ENCODE measurements around the gene NR0B2.

- TF ChIP-seq EZH2 (IDR thresholded peaks at IDR 0.05; ENCODE audit: borderline replicate concordance), result no peak
- TF ChIP-seq CTCF (IDR thresholded peaks at IDR 0.05; ENCODE audit: poor library complexity), result no peak
- TF ChIP-seq EZH2phosphoT487 (IDR thresholded peaks at IDR 0.05; ENCODE audit: low read depth, severe bottlenecking, unreplicated experiment), result no peak
These were observed 13.6 kb downstream of the NR0B2 start, which contains the start of gene GPATCH3 for GRCh38 chr1:26900001-26900814.

Data from hepatocyte (in vitro differentiated cells).